Neuronal stem cell (in vitro differentiated cells): ENCODE results near the gene H2AZ2.

ENCODE experiments used
- DNase-seq: peaks from one replicate; pipeline ENCODE4 v3.0.0-alpha.2; 2013; ENCODE audit warnings: low spot score
- H2AFZ ChIP-seq: one replicate; pipeline ENCODE4 v1.6.1; 2013; ENCODE audit warnings: mild to moderate bottlenecking, low read length, inconsistent platforms
- H2AK5ac ChIP-seq: 2 replicates; pipeline ENCODE4 v1.6.1; 2013; ENCODE audit warnings: low read depth, mild to moderate bottlenecking, inconsistent platforms, low read length, moderate library complexity, mixed read lengths
- H2BK120ac ChIP-seq: 2 replicates; pipeline ENCODE4 v1.6.1; 2013; ENCODE audit warnings: low read depth, mild to moderate bottlenecking, inconsistent platforms, low read length, moderate library complexity, mixed read lengths
- H2BK12ac ChIP-seq: one replicate; pipeline ENCODE4 v1.6.1; 2013; ENCODE audit warnings: low read length, inconsistent platforms
- H2BK15ac ChIP-seq: 2 replicates; pipeline ENCODE4 v1.6.1; 2013; ENCODE audit warnings: mild to moderate bottlenecking, low read length, inconsistent platforms, mixed read lengths
- H2BK5ac ChIP-seq: one replicate; pipeline ENCODE4 v1.6.1; 2013; ENCODE audit warnings: inconsistent platforms, mild to moderate bottlenecking, low read length, moderate library complexity
- H3K14ac ChIP-seq: one replicate; pipeline ENCODE4 v1.6.1; 2013; ENCODE audit warnings: low read length, inconsistent platforms
- H3K18ac ChIP-seq: 2 replicates; pipeline ENCODE4 v1.6.1; 2013; ENCODE audit warnings: low read length, inconsistent platforms
- H3K23ac ChIP-seq: 2 replicates; pipeline ENCODE4 v1.6.1; 2013; ENCODE audit warnings: low read depth, mild to moderate bottlenecking, mixed read lengths, low read length, inconsistent platforms; ENCODE audit not compliant: poor library complexity
- H3K27ac ChIP-seq: replicated peaks from 3 replicates; pipeline ENCODE4 v1.5.1; 2013; ENCODE audit warnings: low read length, inconsistent platforms
- H3K27me3 ChIP-seq, 3 experiments: 2 replicates each; pipeline ENCODE4 v1.6.1; 2013; ENCODE audit warnings: low read length in 3 of 3, mild to moderate bottlenecking in 2 of 3, inconsistent platforms in 1 of 3, low read depth in 1 of 3, mixed read lengths in 1 of 3, moderate library complexity in 1 of 3; ENCODE audit not compliant: control insufficient read depth in 3 of 3, insufficient read depth in 3 of 3
- H3K36me3 ChIP-seq, 2 donors: replicated peaks in 1 of 2; 2 replicates each; pipeline ENCODE4 v1.6.1; 2013; ENCODE audit warnings: low read length in 2 of 2; ENCODE audit not compliant: control insufficient read depth in 2 of 2, insufficient read depth in 2 of 2
- H3K4ac ChIP-seq: 2 replicates; pipeline ENCODE4 v1.6.1; 2013; ENCODE audit warnings: inconsistent platforms, mild to moderate bottlenecking, low read length, moderate library complexity
- H3K4me1 ChIP-seq, 2 donors: 1 replicate in 1 of 2; 2 replicates in 1 of 2; pipeline ENCODE4 v1.6.1; 2013; ENCODE audit warnings: low read length in 2 of 2, low read depth in 1 of 2; ENCODE audit not compliant: control insufficient read depth in 2 of 2, insufficient read depth in 1 of 2
- H3K4me2 ChIP-seq: one replicate; pipeline ENCODE4 v1.6.1; 2013; ENCODE audit warnings: mild to moderate bottlenecking, low read length, inconsistent platforms; ENCODE audit not compliant: insufficient read depth, poor library complexity, severe bottlenecking
- H3K4me3 ChIP-seq, 2 donors: 2 replicates each; pipeline ENCODE4 v1.5.1; 2013; ENCODE audit warnings: low read length in 2 of 2, mild to moderate bottlenecking in 2 of 2, inconsistent platforms in 1 of 2, moderate library complexity in 1 of 2
- H3K79me1 ChIP-seq: one replicate; pipeline ENCODE4 v1.6.1; 2013; ENCODE audit warnings: low read depth, mild to moderate bottlenecking, inconsistent platforms, low read length, moderate library complexity
- H3K9ac ChIP-seq: one replicate; pipeline ENCODE4 v1.6.1; 2013; ENCODE audit warnings: mild to moderate bottlenecking, low read depth, low read length, inconsistent platforms; ENCODE audit not compliant: poor library complexity
- H3K9me3 ChIP-seq, 2 donors: replicated peaks in 1 of 2; 2 replicates each; pipeline versions ENCODE3 to v1.6.1; 2013; ENCODE audit warnings: low read length in 2 of 2, mild to moderate bottlenecking in 2 of 2, inconsistent platforms in 1 of 2, low read depth in 1 of 2, mixed read lengths in 1 of 2, moderate library complexity in 1 of 2; ENCODE audit not compliant: control insufficient read depth in 2 of 2, insufficient read depth in 1 of 2
- H4K8ac ChIP-seq: one replicate; pipeline ENCODE4 v1.6.1; 2013; ENCODE audit warnings: low read depth, mild to moderate bottlenecking, inconsistent platforms, low read length, moderate library complexity
- H4K91ac ChIP-seq: one replicate; pipeline ENCODE4 v1.6.1; 2013; ENCODE audit warnings: low read length, low read depth, mild to moderate bottlenecking, inconsistent platforms; ENCODE audit not compliant: poor library complexity
- WGBS, 2 donors: extraction: QIAGEN DNeasy Blood & Tissue Kit; methylation state at CpG; one replicate each; pipeline ENCODE4 v1.1.7; 2013; ENCODE audit warnings: missing lambda C conversion rate in 2 of 2, mixed read lengths in 1 of 2; ENCODE audit not compliant: insufficient read length in 2 of 2, insufficient replicate concordance in 1 of 2; ENCODE audit errors: extremely low coverage in 2 of 2; 5-methylcytosine and 5-hydroxymethylcytosine counted together

The H2AZ2 gene

GRCh38 chr7:44838751-44839150 lies 9.1 kb downstream of the H2AZ2 start:
- Histone ChIP-seq H3K4ac (no peak overlapping the region), H3K4me1 (no peaks in the 10 kb centered on the region), H2BK15ac (no peak overlapping the region), H2AK5ac (no peak overlapping the region), H3K27ac (no peak overlapping the region), H2BK120ac (no peak overlapping the region), H2BK5ac (no peak overlapping the region), H3K79me1 (peaks cover 8% of the 10 kb centered on the region), H2BK12ac (no peak overlapping the region), H4K91ac (no peak overlapping the region), H3K14ac (no peak overlapping the region), H3K18ac (no peak overlapping the region), H2AFZ (no peak overlapping the region), H3K27me3 (no peaks in the 10 kb centered on the region), H3K9me3 (no peaks in the 10 kb centered on the region), H3K4me3 (no peak overlapping the region), H3K23ac (no peak overlapping the region), H4K8ac (no peak overlapping the region), H3K36me3 (peaks cover 26 to 93% of the 10 kb centered on the region in 2 donors), H3K9ac (no peak overlapping the region), H3K4me2 (no peak overlapping the region)
- DNase-seq: no peak
- no CpG with 5 or more reads among the region's 2 CpGs for WGBS, 2 donors

- Histone ChIP-seq H2AFZ (no peak overlapping the region), H3K4me1 (no peaks in the 10 kb centered on the region), H3K23ac (no peak overlapping the region), H3K9me3 (no peaks in the 10 kb centered on the region), H3K4me3 (no peak overlapping the region), H3K79me1 (peaks cover 2% of the 10 kb centered on the region), H2BK120ac (no peak overlapping the region), H2BK15ac (no peak overlapping the region), H3K27ac (no peak overlapping the region), H3K9ac (no peak overlapping the region), H3K14ac (no peak overlapping the region), H2AK5ac (no peak overlapping the region), H4K8ac (no peak overlapping the region), H3K36me3 (peaks cover 31 to 86% of the 10 kb centered on the region in 2 donors), H3K4ac (no peak overlapping the region), H2BK12ac (no peak overlapping the region), H3K4me2 (no peak overlapping the region), H4K91ac (no peak overlapping the region), H3K18ac (no peak overlapping the region), H3K27me3 (no peaks in the 10 kb centered on the region), H2BK5ac (no peak overlapping the region)
- WGBS, 2 donors: no CpG with 5 or more reads among the region's 3 CpGs
- no peak for DNase-seq
Observed at GRCh38 chr7:44827567-44827966, 20.3 kb downstream of the H2AZ2 start.

DNA sequence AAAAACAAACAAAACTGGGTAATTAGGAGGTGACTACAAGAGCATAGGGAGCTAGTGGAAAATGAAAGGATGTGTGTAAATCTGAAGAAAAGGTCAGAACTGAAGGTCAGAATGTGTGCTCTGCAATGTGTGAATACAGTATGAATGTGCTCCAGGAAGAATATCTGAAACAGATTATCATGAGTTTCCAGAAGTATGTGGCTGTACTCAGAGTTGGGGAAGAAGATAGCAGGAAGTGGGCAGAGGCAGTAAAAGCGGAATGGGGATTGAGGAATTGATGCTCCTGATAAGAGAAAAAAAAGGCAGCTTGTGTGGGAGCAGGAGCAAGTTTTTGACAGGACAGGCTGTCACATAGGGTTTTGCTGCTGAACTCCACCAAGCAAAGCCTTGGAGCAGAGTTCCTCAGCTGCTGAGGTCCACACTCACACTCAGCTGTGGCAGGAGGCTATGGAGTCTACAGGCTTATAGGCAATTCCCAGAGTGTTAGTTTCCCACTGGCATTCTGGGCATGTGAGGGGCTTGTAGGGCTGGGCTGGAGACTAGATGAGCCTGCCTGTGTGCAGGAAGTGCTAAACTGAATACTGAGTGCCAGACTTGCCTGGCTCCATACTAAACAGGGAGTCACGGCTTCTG lies 22.9 kb downstream of the H2AZ2 start:
- H2BK5ac ChIP-seq: no peak overlapping the region
- no peak overlapping the region for H2AK5ac ChIP-seq
- H3K23ac ChIP-seq: no peak overlapping the region
- H3K14ac ChIP-seq: no peak overlapping the region
- H4K91ac ChIP-seq: no peak overlapping the region
- H3K9me3 ChIP-seq: no peaks in the 10 kb centered on the region
- H3K18ac ChIP-seq: no peak overlapping the region
- H3K4me1 ChIP-seq: no peaks in the 10 kb centered on the region
- no peak overlapping the region for H2BK120ac ChIP-seq
- no peak overlapping the region for H2AFZ ChIP-seq
- H3K36me3 ChIP-seq: peaks cover 23 to 63% of the 10 kb centered on the region in 2 donors
- H3K4ac ChIP-seq: no peak overlapping the region
- H3K79me1 ChIP-seq: peaks cover 2% of the 10 kb centered on the region
- no peak overlapping the region for H3K4me3 ChIP-seq
- no peak overlapping the region for H3K9ac ChIP-seq
- H3K27me3 ChIP-seq: no peaks in the 10 kb centered on the region
- no peak for DNase-seq
- WGBS, 2 donors: no CpG with 5 or more reads among the region's 2 CpGs
- no peak overlapping the region for H2BK15ac ChIP-seq
- H3K4me2 ChIP-seq: no peak overlapping the region
- no peak overlapping the region for H2BK12ac ChIP-seq
- no peak overlapping the region for H4K8ac ChIP-seq
- H3K27ac ChIP-seq: peak overlapping the region; percentile 24

GRCh38 chr7:44823255-44823781 lies 24.6 kb downstream of the H2AZ2 start:
- no peak for DNase-seq
- Histone ChIP-seq H3K4ac (no peak overlapping the region), H2AK5ac (no peak overlapping the region), H2BK120ac (no peak overlapping the region), H2BK12ac (no peak overlapping the region), H4K8ac (no peak overlapping the region), H3K9ac (no peak overlapping the region), H3K4me1 (no peaks in the 10 kb centered on the region), H3K79me1 (peaks cover 2% of the 10 kb centered on the region), H2BK15ac (no peak overlapping the region), H3K4me2 (no peak overlapping the region), H3K4me3 (no peak overlapping the region), H3K27me3 (no peaks in the 10 kb centered on the region), H3K9me3 (no peaks in the 10 kb centered on the region), H3K36me3 (peaks cover 14 to 46% of the 10 kb centered on the region in 2 donors), H3K18ac (no peak overlapping the region), H2AFZ (no peak overlapping the region), H4K91ac (no peak overlapping the region), H3K27ac (no peak overlapping the region), H3K14ac (no peak overlapping the region), H2BK5ac (no peak overlapping the region), H3K23ac (no peak overlapping the region)
- WGBS, 2 donors: 100% methylated on average over 1 of the region's 5 CpGs; no CpG with 5 or more reads in 1 of the 2 donors
